ENCODE results near the gene DCAF8L1.
"Not testable (repeated sequence)": the region's sequence is repeated elsewhere in the genome, so short reads cannot be mapped to it uniquely, and the experiment has no call there.

Gene DCAF8L1

GRCh38 chrX:27997622-27998021 lies 16.4 kb upstream of the DCAF8L1 start:
- TF ChIP-seq CTCF (IDR thresholded peaks at IDR 0.05; ENCODE audit: low read depth, low read length): no peak
- no peaks in the 10 kb centered on the region for H3K9me3 ChIP-seq
- DNase-seq: no peak
- H3K4me3 ChIP-seq (ENCODE audit: low read depth, low read length): no peak overlapping the region
- no peaks in the 10 kb centered on the region for H3K27me3 ChIP-seq
- peaks cover 5% of the 10 kb centered on the region; the same call in 1 of the 2 replicates for H3K4me1 ChIP-seq
- no peaks in the 10 kb centered on the region for H3K36me3 ChIP-seq

DNA sequence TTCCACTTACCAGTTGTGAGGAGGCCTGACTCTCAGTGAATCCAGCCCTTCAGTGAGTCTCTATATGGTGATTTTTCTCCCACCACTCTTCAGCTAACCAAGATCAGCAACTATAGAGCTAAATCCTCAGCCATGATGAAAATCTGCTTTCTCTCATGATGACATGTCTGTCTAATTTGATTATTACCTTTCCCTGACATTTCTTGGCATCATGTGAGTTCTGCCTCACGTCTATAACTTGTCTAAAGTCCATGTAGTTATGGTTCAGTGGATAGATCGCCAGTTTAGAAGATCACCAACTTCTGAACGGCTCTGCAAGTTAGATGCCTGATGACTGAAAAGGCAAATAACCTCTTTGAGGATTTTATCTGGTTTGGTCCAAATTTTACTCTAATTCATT lies 14.9 kb upstream of the DCAF8L1 start:
- H3K27me3 ChIP-seq: no peaks in the 10 kb centered on the region
- no peak overlapping the region for H3K4me3 ChIP-seq (ENCODE audit: low read depth, low read length)
- peaks cover 5% of the 10 kb centered on the region; the same call in 1 of the 2 replicates for H3K4me1 ChIP-seq
- H3K9me3 ChIP-seq: no peaks in the 10 kb centered on the region
- TF ChIP-seq CTCF (IDR thresholded peaks at IDR 0.05; ENCODE audit: low read depth, low read length): no peak
- H3K36me3 ChIP-seq: no peaks in the 10 kb centered on the region
- no peak for DNase-seq

GRCh38 chrX:27995611-27996010 lies 14.4 kb upstream of the DCAF8L1 start:
- no peak for DNase-seq
- no peak overlapping the region for H3K4me3 ChIP-seq (ENCODE audit: low read depth, low read length)
- no peaks in the 10 kb centered on the region for H3K9me3 ChIP-seq
- no peaks in the 10 kb centered on the region for H3K27me3 ChIP-seq
- peaks cover 5% of the 10 kb centered on the region; the same call in 1 of the 2 replicates for H3K4me1 ChIP-seq
- H3K36me3 ChIP-seq: no peaks in the 10 kb centered on the region
- TF ChIP-seq CTCF (IDR thresholded peaks at IDR 0.05; ENCODE audit: low read depth, low read length): no peak

GRCh38 chrX:27987862-27988646 lies 6.8 kb upstream of the DCAF8L1 start:
- DNase-seq: no peak
- H3K27me3 ChIP-seq: no peaks in the 10 kb centered on the region
- H3K9me3 ChIP-seq: no peaks in the 10 kb centered on the region
- H3K4me3 ChIP-seq (ENCODE audit: low read depth, low read length): no peak overlapping the region
- H3K4me1 ChIP-seq: no peaks in the 10 kb centered on the region
- no peaks in the 10 kb centered on the region for H3K36me3 ChIP-seq
- no peak for TF ChIP-seq CTCF (IDR thresholded peaks at IDR 0.05; ENCODE audit: low read depth, low read length)

DNA sequence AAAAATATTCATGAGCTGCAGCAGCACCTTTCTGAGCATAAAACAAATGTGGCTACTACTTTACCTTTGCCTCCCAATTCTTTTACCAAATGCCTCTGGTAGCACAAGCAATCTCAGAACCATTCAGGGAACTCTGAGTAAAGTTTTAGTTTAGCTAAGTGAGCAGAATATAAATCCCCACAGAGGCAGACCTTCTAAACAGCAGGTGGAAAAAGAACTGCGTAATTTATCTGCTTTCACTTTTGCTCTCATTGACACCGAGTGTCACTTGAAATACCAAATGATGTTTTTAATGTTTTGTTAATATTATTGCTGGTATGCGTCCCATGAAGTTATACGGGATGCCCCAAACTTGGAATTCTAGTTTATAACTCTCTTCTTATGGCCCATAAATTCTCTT lies 4.3 kb downstream of the DCAF8L1 start:
- not testable (repeated sequence) for DNase-seq; H3K36me3 ChIP-seq; H3K4me1 ChIP-seq; H3K27me3 ChIP-seq; H3K4me3 ChIP-seq (ENCODE audit: low read depth, low read length); H3K9me3 ChIP-seq

GRCh38 chrX:27976284-27976683 lies 5.0 kb downstream of the DCAF8L1 start:
- Histone ChIP-seq H3K9me3 (no peaks in the 10 kb centered on the region), H3K4me1 (no peaks in the 10 kb centered on the region), H3K27me3 (no peaks in the 10 kb centered on the region), H3K4me3 (ENCODE audit: low read depth, low read length) (no peak overlapping the region), H3K36me3 (no peaks in the 10 kb centered on the region)
- DNase-seq: no peak
- TF ChIP-seq CTCF (IDR thresholded peaks at IDR 0.05; ENCODE audit: low read depth, low read length): no peak
